Karpas-422 (cell line): ENCODE measurements around the gene ANGPTL2. TPM values are rescaled to one million over a fixed set of nuclear protein-coding genes. Genes with fewer than 3 reads are reported as not detected.

ENCODE experiments used
- DNase-seq: peaks from one replicate; pipeline ENCODE4 v3.0.0-alpha.2; 2015
- H2AFZ ChIP-seq: fragments of 200-600 bp; sonication (generic); 2 replicates; pipeline ENCODE4 v1.6.1; 2014; ENCODE audit warnings: antibody characterized with exemption, low read length, mixed read lengths
- H3K27ac ChIP-seq: fragments of 200-600 bp; sonication (generic); 2 replicates; pipeline ENCODE4 v1.5.1; 2014; ENCODE audit warnings: mild to moderate bottlenecking, low read length, moderate library complexity
- H3K27me3 ChIP-seq: fragments of 200-600 bp; sonication (generic); 2 replicates; pipeline ENCODE4 v1.6.1; 2014; ENCODE audit warnings: low read length, mixed read lengths
- H3K36me3 ChIP-seq: fragments of 200-600 bp; sonication (generic); 2 replicates; pipeline ENCODE4 v1.6.1; 2014; ENCODE audit warnings: low read length, mixed read lengths; ENCODE audit not compliant: insufficient read depth
- H3K4me1 ChIP-seq: fragments of 200-600 bp; sonication (generic); 2 replicates; pipeline ENCODE4 v1.6.1; 2014; ENCODE audit warnings: mild to moderate bottlenecking, low read length, mixed read lengths
- H3K4me2 ChIP-seq: fragments of 200-600 bp; sonication (generic); 2 replicates; pipeline ENCODE4 v1.6.1; 2014; ENCODE audit warnings: low read length, low read depth, mild to moderate bottlenecking; ENCODE audit not compliant: poor library complexity, severe bottlenecking
- H3K4me3 ChIP-seq: fragments of 200-600 bp; sonication (generic); 2 replicates; pipeline ENCODE4 v1.5.1; 2014; ENCODE audit warnings: mild to moderate bottlenecking, antibody characterized with exemption, low read length, mixed read lengths
- H3K79me2 ChIP-seq: fragments of 200-600 bp; sonication (generic); 2 replicates; pipeline ENCODE4 v1.6.1; 2014; ENCODE audit warnings: mild to moderate bottlenecking, low read length, mixed read lengths
- H3K9ac ChIP-seq: fragments of 200-600 bp; sonication (generic); 2 replicates; pipeline ENCODE4 v1.6.0; 2014; ENCODE audit warnings: low read length
- H3K9me2 ChIP-seq: fragments of 200-600 bp; sonication (generic), shearing (Covaris generic); replicated peaks from 2 replicates; pipeline ENCODE4 v1.6.0; 2014; ENCODE audit warnings: mild to moderate bottlenecking, low read length, moderate library complexity; ENCODE audit not compliant: insufficient read depth
- H3K9me3 ChIP-seq: fragments of 300-700, 200-600 bp; sonication (generic); 2 replicates; pipeline ENCODE4 v1.6.1; 2014; ENCODE audit warnings: low read length, mixed read lengths
- H4K20me1 ChIP-seq: fragments of 200-600 bp; sonication (generic); 2 replicates; pipeline ENCODE4 v1.6.1; 2014; ENCODE audit warnings: mild to moderate bottlenecking, antibody characterized with exemption, low read length, low read depth; ENCODE audit not compliant: insufficient read depth
- total RNA-seq: library from RNA; depleted of rRNA; stranded (reverse); fragments of >200 nt; shearing (Covaris generic); gene quantifications from 2 replicates; pipeline ENCODE4 v1.2.3, GENCODE V29; 2014; ENCODE audit warnings: low replicate concordance

The ANGPTL2 gene
- total RNA-seq, 1 experiment from 2014 or later: not detected

DNA sequence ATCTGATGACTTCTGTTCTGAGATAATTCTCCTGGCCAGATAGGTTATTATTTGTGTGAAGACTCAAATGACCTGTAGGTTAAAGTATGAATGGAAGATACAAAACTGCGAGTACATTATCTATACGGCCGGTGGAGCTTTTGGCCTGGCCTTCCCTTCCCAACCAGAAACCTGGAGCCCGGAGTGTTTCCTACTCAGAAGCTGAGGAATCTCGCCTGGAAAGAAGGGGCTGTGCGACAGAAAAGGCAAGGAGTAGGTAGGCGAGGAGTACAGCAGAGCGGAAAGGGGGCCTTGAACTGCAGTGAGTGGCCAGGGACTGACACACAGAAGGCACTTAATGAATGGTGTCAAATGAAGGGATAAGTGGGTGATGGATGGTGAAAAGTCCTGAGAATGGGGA, 34.6 kb downstream of the ANGPTL2 start:
- no peaks in the 10 kb centered on the region for H3K9me2 ChIP-seq
- no peak overlapping the region for H3K9ac ChIP-seq
- no peaks in the 10 kb centered on the region for H3K4me1 ChIP-seq
- no peaks in the 10 kb centered on the region for H3K79me2 ChIP-seq
- peaks cover 6% of the 10 kb centered on the region; the same call in 1 of the 2 replicates for H4K20me1 ChIP-seq
- H3K27ac ChIP-seq: no peak overlapping the region
- no peak for DNase-seq
- H2AFZ ChIP-seq: no peak overlapping the region
- H3K27me3 ChIP-seq: no peaks in the 10 kb centered on the region
- H3K36me3 ChIP-seq: no peaks in the 10 kb centered on the region
- H3K4me2 ChIP-seq: no peak overlapping the region
- H3K4me3 ChIP-seq: no peak overlapping the region
- no peaks in the 10 kb centered on the region for H3K9me3 ChIP-seq

DNA sequence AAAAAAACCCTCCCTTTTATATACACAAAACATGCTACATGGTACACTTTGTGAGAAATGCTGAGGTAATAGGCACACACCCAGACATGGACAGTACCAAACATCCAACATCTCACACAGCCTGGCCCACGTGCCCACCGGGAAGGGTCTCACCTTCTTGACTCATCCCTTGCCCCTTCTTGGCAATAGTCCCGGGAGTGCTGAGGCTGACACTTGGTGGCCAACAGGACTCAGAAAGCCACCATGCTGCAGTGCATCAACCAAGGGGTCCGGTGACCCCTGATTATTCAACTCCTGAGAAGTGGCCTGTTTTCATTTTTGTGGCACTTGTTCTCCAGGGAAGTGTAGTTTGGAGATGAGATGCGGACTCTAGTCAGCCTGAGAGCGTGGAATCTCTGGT, 35.0 kb downstream of the ANGPTL2 start:
- H3K4me3 ChIP-seq: no peak overlapping the region

DNA sequence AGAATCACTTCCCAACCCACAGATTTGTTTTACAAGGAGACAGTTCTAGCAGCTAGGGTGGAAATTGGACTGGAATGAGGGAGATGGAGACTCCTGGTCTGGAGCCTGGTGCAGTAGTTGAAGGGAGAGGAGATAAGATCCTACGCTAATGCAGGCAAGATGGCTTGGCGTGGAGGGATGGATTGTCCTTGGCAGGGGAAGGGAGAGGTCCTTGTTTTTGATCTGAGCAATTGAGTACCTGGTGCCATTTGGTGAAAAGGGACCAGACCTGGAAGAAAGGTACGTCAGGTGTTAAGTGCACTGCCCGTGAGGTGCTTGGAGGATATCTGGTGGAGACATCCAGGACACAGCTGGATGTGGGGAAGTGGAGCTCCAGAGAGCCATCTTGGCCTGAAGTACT, 35.7 kb downstream of the ANGPTL2 start:
- Histone ChIP-seq H3K79me2 (no peaks in the 10 kb centered on the region), H3K4me3 (no peak overlapping the region), H3K27me3 (no peaks in the 10 kb centered on the region), H3K9me2 (no peaks in the 10 kb centered on the region), H3K9me3 (no peaks in the 10 kb centered on the region), H3K27ac (no peak overlapping the region), H3K9ac (no peak overlapping the region), H3K4me2 (no peak overlapping the region), H2AFZ (no peak overlapping the region), H4K20me1 (no peaks in the 10 kb centered on the region), H3K36me3 (no peaks in the 10 kb centered on the region), H3K4me1 (no peaks in the 10 kb centered on the region)
- no peak for DNase-seq

More for the DNA sequence above, 35.0 kb downstream of the ANGPTL2 start:
- H3K9me2 ChIP-seq: no peaks in the 10 kb centered on the region
- H3K4me2 ChIP-seq: no peak overlapping the region
- H2AFZ ChIP-seq: no peak overlapping the region
- H3K27ac ChIP-seq: no peak overlapping the region
- no peak overlapping the region for H3K9ac ChIP-seq
- H4K20me1 ChIP-seq: peaks cover 1% of the 10 kb centered on the region; the same call in 1 of the 2 replicates
- no peaks in the 10 kb centered on the region for H3K36me3 ChIP-seq
- no peaks in the 10 kb centered on the region for H3K4me1 ChIP-seq
- no peaks in the 10 kb centered on the region for H3K9me3 ChIP-seq
- DNase-seq: no peak
- H3K27me3 ChIP-seq: no peaks in the 10 kb centered on the region
- no peaks in the 10 kb centered on the region for H3K79me2 ChIP-seq

DNA sequence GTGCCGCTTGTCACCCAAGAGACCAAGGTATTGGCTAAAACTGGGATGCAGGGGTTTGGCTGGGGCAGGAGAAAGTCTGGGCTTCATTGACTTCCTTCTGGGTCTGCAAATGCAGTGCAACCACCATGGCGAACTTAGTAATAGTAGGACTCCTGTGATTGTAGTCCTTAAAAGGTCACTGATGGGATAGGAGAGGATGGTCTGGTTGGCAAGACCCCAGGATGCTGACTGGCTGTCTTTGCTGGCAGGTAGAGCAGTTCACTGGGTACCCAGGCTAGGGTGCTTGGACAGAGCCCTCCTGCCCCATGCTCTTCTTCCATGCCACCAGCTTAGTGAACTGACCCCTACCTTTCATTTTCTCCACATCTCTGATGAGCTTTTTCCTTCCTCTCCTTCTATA, 37.2 kb downstream of the ANGPTL2 start:
- H3K27me3 ChIP-seq: no peaks in the 10 kb centered on the region
- no peaks in the 10 kb centered on the region for H3K9me2 ChIP-seq
- no peak overlapping the region for H3K9ac ChIP-seq
- H3K4me1 ChIP-seq: no peaks in the 10 kb centered on the region
- H3K9me3 ChIP-seq: no peaks in the 10 kb centered on the region
- no peak overlapping the region for H2AFZ ChIP-seq
- H3K4me3 ChIP-seq: no peak overlapping the region
- no peak for DNase-seq
- H3K4me2 ChIP-seq: no peak overlapping the region
- H4K20me1 ChIP-seq: no peaks in the 10 kb centered on the region
- H3K36me3 ChIP-seq: no peaks in the 10 kb centered on the region
- no peak overlapping the region for H3K27ac ChIP-seq
- H3K79me2 ChIP-seq: no peaks in the 10 kb centered on the region

DNA sequence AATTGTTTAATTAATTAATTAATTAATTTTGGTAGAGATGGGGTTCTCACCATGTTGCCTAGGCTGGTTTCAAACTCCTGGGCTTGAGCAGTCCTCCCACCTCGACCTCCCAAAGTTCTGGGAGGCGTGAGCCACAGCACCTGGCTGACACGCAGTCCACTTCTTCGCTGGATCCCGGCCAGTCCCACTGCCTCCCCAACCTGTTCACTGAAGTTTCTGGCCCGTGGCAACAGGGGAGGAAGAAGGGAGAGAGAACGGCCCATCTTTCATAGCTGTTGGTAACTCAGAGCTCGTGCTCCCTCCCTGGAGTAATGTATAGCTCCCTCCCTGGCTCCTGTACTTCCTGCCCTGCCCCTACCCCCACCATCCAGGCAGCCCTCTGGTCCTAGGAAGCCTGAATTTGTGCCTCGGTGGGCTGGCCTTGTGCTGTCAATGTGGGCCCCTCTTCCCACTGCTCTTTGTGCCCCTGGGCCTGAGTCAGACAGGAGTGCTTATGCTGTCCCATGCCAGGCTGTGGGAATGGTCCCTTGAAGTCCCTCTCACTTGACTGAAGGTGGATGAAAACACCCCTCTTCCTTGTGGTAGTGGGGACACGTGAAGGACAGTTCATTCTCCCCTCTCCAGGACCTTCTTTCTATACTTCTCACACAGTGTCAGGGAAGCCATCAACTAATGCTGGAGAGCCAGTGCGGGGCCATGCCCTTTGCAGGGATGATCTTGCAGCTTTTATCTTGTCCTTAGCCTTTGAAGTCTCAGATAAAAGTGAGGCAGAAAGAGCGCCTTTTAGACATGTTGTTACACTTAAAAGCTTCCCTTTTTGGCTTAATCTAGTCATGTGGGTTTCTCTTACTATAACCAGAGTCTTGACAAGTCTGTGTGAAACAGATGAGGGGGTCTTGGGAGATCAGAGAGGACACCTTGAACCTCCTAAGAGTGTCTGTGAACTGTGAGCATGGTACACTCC, 38.1 kb downstream of the ANGPTL2 start:
- H3K36me3 ChIP-seq: no peaks in the 10 kb centered on the region
- H3K9me3 ChIP-seq: no peaks in the 10 kb centered on the region
- H3K4me1 ChIP-seq: no peaks in the 10 kb centered on the region
- no peak overlapping the region for H3K4me3 ChIP-seq
- no peaks in the 10 kb centered on the region for H3K79me2 ChIP-seq
- H3K9ac ChIP-seq: no peak overlapping the region
- H2AFZ ChIP-seq: no peak overlapping the region
- H3K27ac ChIP-seq: no peak overlapping the region
- no peaks in the 10 kb centered on the region for H3K27me3 ChIP-seq
- no peak overlapping the region for H3K4me2 ChIP-seq
- DNase-seq: no peak
- no peaks in the 10 kb centered on the region for H4K20me1 ChIP-seq
- no peaks in the 10 kb centered on the region for H3K9me2 ChIP-seq

DNA sequence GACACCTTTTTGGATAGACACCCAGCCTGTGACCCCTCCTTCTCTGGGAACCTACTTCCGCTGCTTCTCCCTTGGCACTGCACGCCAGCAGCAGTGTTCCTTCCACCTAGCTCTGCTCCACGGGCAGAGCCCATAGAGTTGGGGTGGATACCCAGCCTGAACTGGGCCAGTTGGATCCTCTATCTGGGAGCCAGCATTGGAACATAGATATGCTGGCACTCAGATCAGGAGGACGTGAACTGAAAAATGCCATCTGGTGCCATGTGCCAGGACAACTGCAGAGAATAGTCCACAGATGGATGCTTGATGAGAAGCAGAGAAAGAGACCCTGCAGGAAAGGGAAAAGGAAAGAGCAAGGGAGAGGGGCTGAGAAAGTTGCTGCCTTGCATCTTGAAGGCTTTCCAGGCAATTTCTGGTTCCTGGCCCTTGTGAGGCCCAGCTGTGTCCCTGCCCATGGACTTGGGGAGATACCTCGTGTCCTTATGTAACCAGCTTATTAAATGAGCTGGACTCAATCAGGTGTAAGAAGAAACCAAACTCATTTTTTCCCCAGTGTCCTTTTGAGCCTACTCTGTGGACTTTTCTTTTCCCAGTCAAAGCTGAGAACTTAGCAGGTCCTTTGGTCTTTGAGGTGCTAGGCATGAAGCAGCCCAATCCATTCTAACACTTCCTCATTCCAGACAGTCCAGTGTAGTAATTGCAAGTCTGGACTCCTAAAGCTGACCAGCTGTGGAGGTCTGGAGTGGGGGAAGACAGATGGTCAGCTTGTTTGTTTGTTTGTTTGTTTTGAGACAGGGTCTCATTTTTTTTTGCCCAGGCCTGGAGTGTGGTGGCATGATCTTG, 39.1 kb downstream of the ANGPTL2 start:
- H3K4me1 ChIP-seq: no peaks in the 10 kb centered on the region
- H3K36me3 ChIP-seq: no peaks in the 10 kb centered on the region
- H3K4me3 ChIP-seq: no peak overlapping the region
- H3K9me2 ChIP-seq: no peaks in the 10 kb centered on the region
- no peaks in the 10 kb centered on the region for H3K79me2 ChIP-seq
- no peak for DNase-seq
- H3K9ac ChIP-seq: no peak overlapping the region
- H3K27ac ChIP-seq: no peak overlapping the region
- H3K9me3 ChIP-seq: no peaks in the 10 kb centered on the region
- H4K20me1 ChIP-seq: no peaks in the 10 kb centered on the region
- no peak overlapping the region for H2AFZ ChIP-seq
- H3K27me3 ChIP-seq: no peaks in the 10 kb centered on the region
- H3K4me2 ChIP-seq: no peak overlapping the region

DNA sequence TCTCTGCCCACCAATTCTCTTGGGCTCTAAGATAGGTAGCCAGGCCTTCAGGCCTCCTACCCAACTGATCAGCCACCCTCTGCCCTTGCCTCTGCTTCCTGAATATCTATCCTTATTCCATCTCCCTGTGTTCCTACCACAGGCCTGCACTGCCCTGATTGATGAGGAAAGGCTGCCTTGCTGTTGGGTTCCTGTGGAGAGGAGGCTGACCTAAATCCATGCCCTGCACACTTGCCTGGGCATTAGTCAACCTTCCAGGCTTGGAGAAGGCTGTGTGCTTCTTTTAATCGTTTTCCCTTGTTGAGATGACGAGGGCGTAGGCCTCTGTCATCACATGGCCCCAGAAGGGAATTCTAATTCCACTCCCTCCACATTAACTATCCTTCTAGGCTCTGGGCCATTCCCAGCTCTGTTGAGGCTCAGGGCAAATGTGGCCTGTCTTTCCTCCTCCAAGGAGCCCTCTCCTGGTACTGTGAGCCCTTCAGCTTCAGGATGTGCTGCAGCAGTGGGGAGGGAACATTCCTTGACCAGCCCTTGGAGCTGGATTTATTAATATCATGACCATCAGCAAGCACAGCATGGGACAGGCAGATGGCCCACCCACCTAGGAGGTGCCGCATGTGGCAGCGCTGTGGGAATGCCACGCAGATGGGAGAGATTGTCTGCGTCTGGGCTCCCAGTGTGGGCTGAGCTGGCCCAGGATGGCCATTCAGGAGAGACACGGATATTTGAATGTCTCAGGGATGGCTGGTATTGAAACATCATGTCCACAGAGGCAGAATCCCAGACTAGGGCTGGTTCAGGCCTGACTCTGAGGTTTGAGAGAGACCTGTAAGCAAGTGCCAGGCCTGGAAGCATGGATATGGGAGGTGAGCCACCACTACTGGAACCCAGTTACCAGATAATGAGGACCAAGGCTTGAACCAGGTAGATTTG, 40.9 kb downstream of the ANGPTL2 start:
- H3K27ac ChIP-seq: no peak overlapping the region
- no peak overlapping the region for H3K4me2 ChIP-seq
- no peaks in the 10 kb centered on the region for H3K4me1 ChIP-seq
- no peaks in the 10 kb centered on the region for H3K9me2 ChIP-seq
- no peak for DNase-seq
- no peaks in the 10 kb centered on the region for H3K36me3 ChIP-seq
- no peak overlapping the region for H3K4me3 ChIP-seq
- H4K20me1 ChIP-seq: no peaks in the 10 kb centered on the region
- no peak overlapping the region for H3K9ac ChIP-seq
- no peaks in the 10 kb centered on the region for H3K27me3 ChIP-seq
- no peak overlapping the region for H2AFZ ChIP-seq
- no peaks in the 10 kb centered on the region for H3K79me2 ChIP-seq
- H3K9me3 ChIP-seq: no peaks in the 10 kb centered on the region
